Femur (tissue), 1 donor: Measurements from ENCODE around the gene PLSCR3.

Experiments
- DNase-seq: peaks from one replicate; pipeline ENCODE4 v3.0.0-alpha.2; 2017

PLSCR3 gene

DNA sequence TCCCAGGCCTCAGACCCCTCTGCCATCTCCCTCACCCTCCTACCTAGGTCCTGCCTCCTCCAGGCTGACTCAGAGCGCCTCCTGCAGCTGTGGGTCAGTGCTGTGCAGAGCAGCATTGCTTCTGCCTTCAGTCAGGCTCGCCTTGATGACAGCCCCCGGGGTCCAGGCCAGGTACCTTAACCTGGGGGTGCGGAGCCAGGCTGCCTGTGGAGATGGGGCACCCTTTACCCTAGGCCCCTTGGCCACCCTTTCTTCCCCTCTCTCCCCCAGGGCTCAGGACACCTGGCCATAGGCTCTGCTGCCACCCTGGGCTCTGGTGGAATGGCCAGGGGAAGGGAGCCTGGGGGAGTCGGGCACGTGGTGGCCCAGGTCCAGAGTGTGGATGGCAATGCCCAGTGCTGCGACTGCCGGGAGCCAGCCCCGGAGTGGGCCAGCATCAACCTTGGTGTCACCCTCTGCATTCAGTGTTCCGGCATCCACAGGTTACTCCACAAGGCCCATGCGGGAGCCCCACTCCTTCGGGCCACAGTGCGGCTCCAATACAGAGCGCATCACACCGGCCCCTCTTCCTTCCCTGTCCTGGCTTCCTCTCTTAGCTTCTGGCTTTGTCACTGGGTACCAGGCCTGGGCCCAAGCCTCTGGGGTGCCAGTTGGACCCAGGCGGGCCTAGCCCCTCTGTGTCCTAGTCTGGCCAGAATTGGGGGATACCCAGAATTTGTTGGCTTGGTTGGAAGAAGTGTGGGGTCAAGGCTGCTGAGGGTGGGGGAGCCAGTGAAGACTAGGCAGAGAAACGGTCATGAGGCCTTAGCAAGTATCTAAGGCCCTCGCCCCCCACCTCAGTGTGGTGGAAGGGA, 47.3 kb downstream of the PLSCR3 start:
- DNase-seq, result no peak

GRCh38 chr17:7343250-7343649, 51.1 kb downstream of the PLSCR3 start:
- no peak for DNase-seq

DNA sequence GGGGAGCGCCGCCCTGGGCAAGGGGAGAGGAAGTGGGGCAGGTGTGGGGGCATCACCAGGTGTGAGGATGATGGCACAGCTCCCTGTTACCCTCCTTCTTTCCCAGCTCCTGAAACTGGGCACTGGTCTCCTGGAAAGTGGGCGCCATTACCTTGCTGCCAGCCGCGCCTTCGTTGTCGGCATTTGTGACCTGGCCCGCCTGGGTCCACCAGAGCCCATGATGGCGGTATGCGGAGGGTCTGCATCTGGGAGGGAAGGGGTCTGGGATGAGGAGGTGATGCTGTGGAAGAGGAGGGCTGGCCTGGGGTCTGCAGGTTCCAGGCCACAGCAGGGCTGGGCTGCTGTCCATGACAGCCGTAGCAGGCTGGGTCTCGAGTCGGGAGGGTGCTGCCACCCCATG, 52.5 kb downstream of the PLSCR3 start:
- DNase-seq, result no peak

DNA sequence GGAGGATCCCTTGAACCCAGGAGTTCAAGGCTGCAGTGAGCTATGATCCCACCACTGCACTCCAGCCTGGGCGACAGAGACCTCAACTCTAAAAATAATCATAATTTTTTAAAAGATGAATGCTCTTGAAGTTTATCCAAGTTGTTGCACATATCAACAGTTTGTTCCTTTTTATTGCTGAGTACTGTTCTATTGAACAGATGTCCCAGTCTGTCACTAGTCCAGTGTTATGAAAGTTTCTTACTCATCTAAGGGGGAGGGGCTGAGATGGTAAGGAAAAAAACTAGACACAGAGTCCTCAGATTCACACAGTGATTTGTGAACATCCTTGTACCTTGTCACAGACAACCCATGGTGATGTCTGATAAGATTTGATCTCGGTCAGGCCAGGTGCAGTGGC, 54.1 kb downstream of the PLSCR3 start:
- no peak for DNase-seq
